ENCODE data around the gene LRBA.

The LRBA gene

DNA sequence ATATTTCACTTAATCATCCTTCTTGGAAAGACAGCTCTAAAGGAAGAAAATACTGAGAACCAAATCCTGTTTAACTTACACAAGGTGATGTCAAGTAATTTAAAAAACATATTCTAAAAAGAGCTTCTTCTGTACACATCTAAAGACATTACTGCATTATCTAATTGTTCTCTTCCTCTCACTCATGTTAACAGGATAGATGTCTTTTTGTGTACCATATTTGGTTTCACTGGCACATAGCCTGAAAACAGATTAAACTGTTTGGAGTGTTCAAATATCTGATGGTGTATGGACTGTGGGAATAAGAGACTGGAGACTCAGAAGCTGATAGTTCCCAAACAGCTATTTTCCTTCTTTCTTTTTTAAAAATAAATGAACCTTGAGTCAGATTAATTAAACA, 646.4 kb downstream of the LRBA start:
- H3K18ac ChIP-seq (ENCODE audit: low read depth in 1 of 2, low read length in 2 of 2): no peak overlapping the region
- no peak overlapping the region for H4K8ac ChIP-seq (ENCODE audit: low read length)
- H3K79me1 ChIP-seq (replicated peaks; ENCODE audit: low read length, poor library complexity, severe bottlenecking): no peaks in the 10 kb centered on the region
- no peak overlapping the region for H3K9ac ChIP-seq (ENCODE audit: low read length)
- peak; percentile 27 for DNase-seq
- H2BK5ac ChIP-seq (ENCODE audit: low read depth, low read length, poor library complexity, severe bottlenecking): no peak overlapping the region
- no peak overlapping the region for H3K23ac ChIP-seq (ENCODE audit: low read length in 2 of 2)
- H3K27ac ChIP-seq (ENCODE audit: low read length, poor library complexity, severe bottlenecking): no peak overlapping the region
- H2AFZ ChIP-seq (ENCODE audit: low read depth, low read length): no peak overlapping the region
- no peak overlapping the region for H3K4ac ChIP-seq (ENCODE audit: low read depth in 1 of 2, low read length in 2 of 2)
- no peak overlapping the region for H3K4me3 ChIP-seq (ENCODE audit: insufficient read depth in 1 of 2, low read depth in 1 of 2, low read length in 2 of 2)
- no peak overlapping the region for H2BK15ac ChIP-seq (ENCODE audit: low read depth, poor library complexity, severe bottlenecking)
- no peak overlapping the region for H2AK5ac ChIP-seq (ENCODE audit: low read length, severe bottlenecking)
- H3K27me3 ChIP-seq (ENCODE audit: control insufficient read depth in 1 of 2, insufficient read depth in 1 of 2, low read length in 2 of 2): no peaks in the 10 kb centered on the region
- H3K4me1 ChIP-seq (ENCODE audit: control insufficient read depth, insufficient read depth, low read depth, low read length): no peaks in the 10 kb centered on the region
- no peak overlapping the region for H3K4me2 ChIP-seq (ENCODE audit: low read length, poor library complexity, severe bottlenecking)
- no peak overlapping the region for H2BK120ac ChIP-seq (ENCODE audit: low read depth, low read length)
- H3K9me3 ChIP-seq (ENCODE audit: control insufficient read depth, low read length): no peaks in the 10 kb centered on the region
- no peak overlapping the region for H4K91ac ChIP-seq (ENCODE audit: low read length)
- H3K14ac ChIP-seq (ENCODE audit: low read length in 2 of 2): no peak overlapping the region
- H2BK12ac ChIP-seq (ENCODE audit: low read length in 2 of 2): no peak overlapping the region
- no peaks in the 10 kb centered on the region for H3K36me3 ChIP-seq (ENCODE audit: control insufficient read depth in 1 of 2, insufficient read depth in 2 of 2, low read depth in 1 of 2, low read length in 2 of 2)

GRCh38 chr4:150367326-150367725, 647.8 kb downstream of the LRBA start:
- no peak overlapping the region for H2BK5ac ChIP-seq (ENCODE audit: low read depth, low read length, poor library complexity, severe bottlenecking)
- no peak overlapping the region for H2AK5ac ChIP-seq (ENCODE audit: low read length, severe bottlenecking)

GRCh38 chr4:150366487-150366999, 648.5 kb downstream of the LRBA start:
- no peak overlapping the region for H2BK120ac ChIP-seq (ENCODE audit: low read depth, low read length)
- H3K4me3 ChIP-seq (ENCODE audit: insufficient read depth in 1 of 2, low read depth in 1 of 2, low read length in 2 of 2): no peak overlapping the region
- H3K36me3 ChIP-seq (ENCODE audit: control insufficient read depth in 1 of 2, insufficient read depth in 2 of 2, low read depth in 1 of 2, low read length in 2 of 2): peaks cover 0 to 4% of the 10 kb centered on the region in 2 experiments
- no peak overlapping the region for H2AFZ ChIP-seq (ENCODE audit: low read depth, low read length)
- WGBS: 11% methylated on average over 2 of the region's 2 CpGs
- no peak overlapping the region for H3K4me2 ChIP-seq (ENCODE audit: low read length, poor library complexity, severe bottlenecking)
- H2BK12ac ChIP-seq (ENCODE audit: low read length in 2 of 2): no peak overlapping the region
- no peak overlapping the region for H3K9ac ChIP-seq (ENCODE audit: low read length)
- no peak overlapping the region for H4K8ac ChIP-seq (ENCODE audit: low read length)
- no peak for DNase-seq
- no peak overlapping the region for H2BK15ac ChIP-seq (ENCODE audit: low read depth, poor library complexity, severe bottlenecking)
- no peak overlapping the region for H2BK5ac ChIP-seq (ENCODE audit: low read depth, low read length, poor library complexity, severe bottlenecking)
- no peaks in the 10 kb centered on the region for H3K9me3 ChIP-seq (ENCODE audit: control insufficient read depth, low read length)
- no peak overlapping the region for H4K91ac ChIP-seq (ENCODE audit: low read length)
- H3K14ac ChIP-seq (ENCODE audit: low read length in 2 of 2): no peak overlapping the region
- H3K23ac ChIP-seq (ENCODE audit: low read length in 2 of 2): no peak overlapping the region
- peaks cover 2% of the 10 kb centered on the region for H3K79me1 ChIP-seq (replicated peaks; ENCODE audit: low read length, poor library complexity, severe bottlenecking)
- H3K4ac ChIP-seq (ENCODE audit: low read depth in 1 of 2, low read length in 2 of 2): no peak overlapping the region
- H3K27me3 ChIP-seq (ENCODE audit: control insufficient read depth in 1 of 2, insufficient read depth in 1 of 2, low read length in 2 of 2): no peaks in the 10 kb centered on the region
- H3K27ac ChIP-seq (ENCODE audit: low read length, poor library complexity, severe bottlenecking): no peak overlapping the region
- H3K4me1 ChIP-seq (ENCODE audit: control insufficient read depth, insufficient read depth, low read depth, low read length): no peaks in the 10 kb centered on the region
- no peak overlapping the region for H2AK5ac ChIP-seq (ENCODE audit: low read length, severe bottlenecking)
- no peak overlapping the region for H3K18ac ChIP-seq (ENCODE audit: low read depth in 1 of 2, low read length in 2 of 2)

More at GRCh38 chr4:150367326-150367725, 647.8 kb downstream of the LRBA start:
- Histone ChIP-seq H3K18ac (ENCODE audit: low read depth in 1 of 2, low read length in 2 of 2) (no peak overlapping the region), H3K79me1 (replicated peaks; ENCODE audit: low read length, poor library complexity, severe bottlenecking) (peaks cover 2% of the 10 kb centered on the region), H4K91ac (ENCODE audit: low read length) (no peak overlapping the region), H3K4ac (ENCODE audit: low read depth in 1 of 2, low read length in 2 of 2) (no peak overlapping the region), H2BK12ac (ENCODE audit: low read length in 2 of 2) (no peak overlapping the region), H4K8ac (ENCODE audit: low read length) (no peak overlapping the region), H3K27me3 (ENCODE audit: control insufficient read depth in 1 of 2, insufficient read depth in 1 of 2, low read length in 2 of 2) (no peaks in the 10 kb centered on the region), H3K9me3 (ENCODE audit: control insufficient read depth, low read length) (no peaks in the 10 kb centered on the region), H3K23ac (ENCODE audit: low read length in 2 of 2) (no peak overlapping the region), H2BK15ac (ENCODE audit: low read depth, poor library complexity, severe bottlenecking) (no peak overlapping the region), H3K9ac (ENCODE audit: low read length) (no peak overlapping the region), H3K4me3 (ENCODE audit: insufficient read depth in 1 of 2, low read depth in 1 of 2, low read length in 2 of 2) (no peak overlapping the region), H3K36me3 (ENCODE audit: control insufficient read depth in 1 of 2, insufficient read depth in 2 of 2, low read depth in 1 of 2, low read length in 2 of 2) (peaks cover 0 to 4% of the 10 kb centered on the region in 2 experiments), H3K27ac (ENCODE audit: low read length, poor library complexity, severe bottlenecking) (no peak overlapping the region), H3K4me2 (ENCODE audit: low read length, poor library complexity, severe bottlenecking) (no peak overlapping the region), H2BK120ac (ENCODE audit: low read depth, low read length) (no peak overlapping the region), H3K4me1 (ENCODE audit: control insufficient read depth, insufficient read depth, low read depth, low read length) (no peaks in the 10 kb centered on the region), H2AFZ (ENCODE audit: low read depth, low read length) (no peak overlapping the region), H3K14ac (ENCODE audit: low read length in 2 of 2) (no peak overlapping the region)
- WGBS: 63% methylated on average over 2 of the region's 4 CpGs
- no peak for DNase-seq

GRCh38 chr4:150363721-150364688, 651.1 kb downstream of the LRBA start:
- Histone ChIP-seq H3K4ac (ENCODE audit: low read depth in 1 of 2, low read length in 2 of 2) (no peak overlapping the region), H3K14ac (ENCODE audit: low read length in 2 of 2) (no peak overlapping the region), H3K18ac (ENCODE audit: low read depth in 1 of 2, low read length in 2 of 2) (no peak overlapping the region), H4K8ac (ENCODE audit: low read length) (no peak overlapping the region), H3K23ac (ENCODE audit: low read length in 2 of 2) (no peak overlapping the region), H2AK5ac (ENCODE audit: low read length, severe bottlenecking) (no peak overlapping the region), H3K9ac (ENCODE audit: low read length) (no peak overlapping the region), H3K4me2 (ENCODE audit: low read length, poor library complexity, severe bottlenecking) (no peak overlapping the region), H2BK15ac (ENCODE audit: low read depth, poor library complexity, severe bottlenecking) (no peak overlapping the region), H2AFZ (ENCODE audit: low read depth, low read length) (no peak overlapping the region), H4K91ac (ENCODE audit: low read length) (no peak overlapping the region), H3K9me3 (ENCODE audit: control insufficient read depth, low read length) (no peaks in the 10 kb centered on the region), H2BK12ac (ENCODE audit: low read length in 2 of 2) (no peak overlapping the region), H3K27ac (ENCODE audit: low read length, poor library complexity, severe bottlenecking) (no peak overlapping the region), H3K4me1 (ENCODE audit: control insufficient read depth, insufficient read depth, low read depth, low read length) (no peaks in the 10 kb centered on the region), H3K4me3 (ENCODE audit: insufficient read depth in 1 of 2, low read depth in 1 of 2, low read length in 2 of 2) (no peak overlapping the region), H2BK120ac (ENCODE audit: low read depth, low read length) (no peak overlapping the region), H3K27me3 (ENCODE audit: control insufficient read depth in 1 of 2, insufficient read depth in 1 of 2, low read length in 2 of 2) (no peaks in the 10 kb centered on the region), H3K36me3 (ENCODE audit: control insufficient read depth in 1 of 2, insufficient read depth in 2 of 2, low read depth in 1 of 2, low read length in 2 of 2) (peaks cover 0 to 4% of the 10 kb centered on the region in 2 experiments), H2BK5ac (ENCODE audit: low read depth, low read length, poor library complexity, severe bottlenecking) (no peak overlapping the region), H3K79me1 (replicated peaks; ENCODE audit: low read length, poor library complexity, severe bottlenecking) (peaks cover 2% of the 10 kb centered on the region)
- DNase-seq: no peak
- 100% methylated on average over 1 of the region's 2 CpGs for WGBS
